ENCODE measurements around the gene VWF. TPM values are rescaled to one million over a fixed set of nuclear protein-coding genes. Genes with fewer than 3 reads are reported as not detected.

Gene VWF
- total RNA-seq, 2 donors from 2014 or later, result 20.9 to 63.2 TPM

DNA sequence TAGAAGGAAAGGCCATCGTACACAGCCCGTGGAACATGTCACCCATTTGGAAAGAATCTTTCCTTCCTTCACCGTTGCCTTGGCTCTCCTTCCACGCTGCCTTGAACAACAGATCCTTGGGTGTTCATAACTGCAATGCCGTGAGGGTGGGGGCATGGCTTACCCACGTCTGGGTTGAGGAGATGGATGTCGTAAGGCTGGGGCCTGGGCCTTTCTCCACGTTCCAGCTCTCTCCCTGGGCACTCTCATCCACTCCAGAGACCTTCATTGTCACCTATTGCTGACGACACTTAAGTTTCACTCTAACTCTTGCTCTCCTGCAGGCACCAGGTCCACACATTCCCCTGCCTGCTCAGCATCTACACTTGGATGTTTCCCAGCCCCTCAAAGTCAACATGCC lies 198.8 kb downstream of the VWF start:
- no peaks in the 10 kb centered on the region for H3K27me3 ChIP-seq
- H3K27ac ChIP-seq, result no peak overlapping the region
- no peaks in the 10 kb centered on the region for H3K36me3 ChIP-seq
- TF ChIP-seq, protein P1, sequence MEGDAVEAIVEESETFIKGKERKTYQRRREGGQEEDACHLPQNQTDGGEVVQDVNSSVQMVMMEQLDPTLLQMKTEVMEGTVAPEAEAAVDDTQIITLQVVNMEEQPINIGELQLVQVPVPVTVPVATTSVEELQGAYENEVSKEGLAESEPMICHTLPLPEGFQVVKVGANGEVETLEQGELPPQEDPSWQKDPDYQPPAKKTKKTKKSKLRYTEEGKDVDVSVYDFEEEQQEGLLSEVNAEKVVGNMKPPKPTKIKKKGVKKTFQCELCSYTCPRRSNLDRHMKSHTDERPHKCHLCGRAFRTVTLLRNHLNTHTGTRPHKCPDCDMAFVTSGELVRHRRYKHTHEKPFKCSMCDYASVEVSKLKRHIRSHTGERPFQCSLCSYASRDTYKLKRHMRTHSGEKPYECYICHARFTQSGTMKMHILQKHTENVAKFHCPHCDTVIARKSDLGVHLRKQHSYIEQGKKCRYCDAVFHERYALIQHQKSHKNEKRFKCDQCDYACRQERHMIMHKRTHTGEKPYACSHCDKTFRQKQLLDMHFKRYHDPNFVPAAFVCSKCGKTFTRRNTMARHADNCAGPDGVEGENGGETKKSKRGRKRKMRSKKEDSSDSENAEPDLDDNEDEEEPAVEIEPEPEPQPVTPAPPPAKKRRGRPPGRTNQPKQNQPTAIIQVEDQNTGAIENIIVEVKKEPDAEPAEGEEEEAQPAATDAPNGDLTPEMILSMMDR (IDR thresholded peaks at IDR 0.05), result no peak
- no peak overlapping the region for H3K4me3 ChIP-seq
- no peak for DNase-seq
- H3K9ac ChIP-seq (ENCODE audit: low read depth in 2 of 2, low read length in 2 of 2), result no peak overlapping the region
- H3K4me1 ChIP-seq, result no peaks in the 10 kb centered on the region
- intact Hi-C loops (cut with DNase I), result no loop called here
- no peaks in the 10 kb centered on the region for H3K9me3 ChIP-seq

DNA sequence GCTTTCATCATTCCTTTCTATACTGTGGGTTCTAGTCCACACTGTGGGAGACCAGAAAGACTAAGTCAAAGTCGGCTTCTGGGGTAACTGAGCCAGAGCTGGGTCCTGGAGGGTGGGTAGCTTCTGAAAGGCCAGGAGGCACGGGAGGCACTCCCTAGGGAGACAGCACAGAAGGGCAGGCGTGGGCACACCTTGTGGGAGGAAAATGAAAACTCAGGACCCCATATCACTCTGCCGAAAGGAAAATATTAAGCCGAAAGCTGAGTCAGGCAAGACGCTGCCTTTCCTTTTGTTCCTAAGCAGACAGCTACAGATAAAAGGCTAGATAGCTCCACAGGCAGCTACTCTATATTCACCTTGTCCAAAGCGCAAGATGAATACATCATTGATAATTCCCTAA lies 200.1 kb downstream of the VWF start:
- Histone ChIP-seq H3K36me3 (no peaks in the 10 kb centered on the region), H3K9ac (ENCODE audit: low read depth in 2 of 2, low read length in 2 of 2) (no peak overlapping the region), H3K27me3 (no peaks in the 10 kb centered on the region), H3K4me1 (no peaks in the 10 kb centered on the region), H3K27ac (no peak overlapping the region), H3K9me3 (no peaks in the 10 kb centered on the region), H3K4me3 (no peak overlapping the region)
- TF ChIP-seq, protein P1 (IDR thresholded peaks at IDR 0.05), result no peak
- intact Hi-C loops (cut with DNase I), result no loop called here
- DNase-seq, result no peak

DNA sequence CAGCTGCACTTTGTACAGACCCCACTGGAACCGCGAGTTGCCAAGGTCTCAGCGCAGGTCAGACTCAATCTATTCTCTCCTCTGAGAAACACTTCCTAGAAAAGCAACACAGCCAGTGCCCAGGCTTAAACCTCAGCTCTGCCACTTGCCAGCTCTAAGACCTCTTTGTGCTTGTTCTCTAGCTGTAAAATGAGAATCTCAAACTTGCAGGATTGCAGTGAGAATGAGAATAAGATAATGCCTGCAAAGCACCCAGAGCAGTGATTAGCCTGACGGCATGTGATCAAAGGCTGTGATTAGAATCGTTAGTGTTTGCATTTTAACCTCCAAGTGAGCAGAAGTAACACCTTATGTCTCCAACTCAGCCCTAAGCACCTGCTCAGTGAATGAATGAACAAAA lies 200.7 kb downstream of the VWF start:
- TF ChIP-seq, protein P1 (IDR thresholded peaks at IDR 0.05), result no peak
- intact Hi-C loops (cut with DNase I), result no loop called here
- no peak for DNase-seq
- no peaks in the 10 kb centered on the region for H3K4me1 ChIP-seq
- H3K9me3 ChIP-seq, result no peaks in the 10 kb centered on the region
- H3K27ac ChIP-seq, result no peak overlapping the region
- H3K9ac ChIP-seq (ENCODE audit: low read depth in 2 of 2, low read length in 2 of 2), result no peak overlapping the region
- no peaks in the 10 kb centered on the region for H3K36me3 ChIP-seq
- H3K27me3 ChIP-seq, result no peaks in the 10 kb centered on the region
- H3K4me3 ChIP-seq, result no peak overlapping the region

DNA sequence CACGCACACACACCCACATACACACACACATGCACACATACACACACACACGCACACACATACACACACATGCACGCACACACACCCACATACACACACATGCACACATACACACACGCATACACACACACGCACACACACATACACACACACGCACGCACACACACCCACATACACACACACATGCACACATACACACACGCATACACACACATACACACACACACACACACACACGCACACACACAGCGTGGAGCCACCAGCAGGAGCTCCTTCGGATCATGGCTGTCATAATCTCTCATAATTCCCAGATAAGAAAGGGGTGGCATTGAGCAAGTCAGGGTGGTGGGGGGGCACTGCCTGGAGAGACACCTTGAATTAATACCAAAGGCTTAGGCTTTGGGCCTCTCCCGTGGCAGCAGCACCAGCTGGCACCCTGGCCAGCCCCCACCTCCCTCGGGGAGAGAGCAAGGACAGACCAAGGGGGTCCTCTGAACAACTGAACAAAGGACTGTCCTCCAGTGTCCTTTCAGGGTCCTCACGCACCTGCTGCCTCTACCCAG lies 201.3 kb downstream of the VWF start:
- TF ChIP-seq, protein P1 (IDR thresholded peaks at IDR 0.05), result no peak
- H3K4me1 ChIP-seq, result no peaks in the 10 kb centered on the region
- intact Hi-C loops (cut with DNase I), result no loop called here

DNA sequence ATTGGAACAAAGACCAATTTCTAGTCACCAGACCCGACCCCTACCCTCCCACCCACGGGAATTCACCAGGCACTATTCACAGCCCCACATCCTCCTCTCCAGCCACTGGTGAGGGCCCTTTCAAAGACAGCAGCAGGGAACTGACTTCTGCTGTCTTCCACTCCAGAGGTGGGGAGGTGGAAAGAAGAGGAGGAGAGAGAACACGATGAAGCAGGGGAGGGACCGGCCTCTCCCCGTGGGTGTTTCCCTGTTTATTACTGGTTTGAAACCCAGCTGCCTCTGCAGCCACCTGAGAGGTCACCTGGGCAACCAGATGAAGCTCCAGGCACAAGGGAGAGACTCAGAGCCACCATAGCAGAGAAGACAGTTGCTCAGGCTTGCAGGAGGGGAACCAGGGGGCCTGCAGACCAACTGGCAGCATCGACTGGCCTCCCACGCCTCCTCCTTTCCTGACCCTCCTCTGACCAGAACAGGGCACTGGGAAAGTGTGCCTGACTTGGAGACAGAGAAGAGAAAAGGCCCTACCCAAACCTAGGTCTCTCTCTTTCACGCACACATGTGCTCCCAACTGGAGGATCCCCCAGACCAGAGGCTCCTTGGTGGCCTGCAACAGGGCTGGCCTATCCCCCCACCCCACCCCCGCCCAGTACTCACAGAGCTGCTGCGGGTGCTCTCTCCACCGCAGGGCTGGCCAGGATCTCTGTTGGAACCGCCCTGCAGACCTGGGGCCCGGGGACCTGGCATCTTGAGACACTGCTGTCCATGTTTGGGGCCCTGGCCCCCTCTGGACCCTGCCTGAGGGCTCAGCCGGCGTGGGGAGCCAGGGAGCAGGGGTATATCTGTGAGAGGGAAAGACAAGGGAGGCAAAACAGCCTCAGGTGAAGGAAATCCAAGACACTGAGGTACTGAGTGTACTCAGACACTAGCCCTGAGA lies 202.2 kb downstream of the VWF start:
- Histone ChIP-seq H3K36me3 (no peaks in the 10 kb centered on the region), H3K4me3 (no peak overlapping the region), H3K4me1 (no peaks in the 10 kb centered on the region), H3K27me3 (no peaks in the 10 kb centered on the region), H3K9me3 (no peaks in the 10 kb centered on the region), H3K27ac (no peak overlapping the region), H3K9ac (ENCODE audit: low read depth in 2 of 2, low read length in 2 of 2) (no peak overlapping the region)
- intact Hi-C loops (cut with DNase I), result no loop called here
- TF ChIP-seq, protein P1 (IDR thresholded peaks at IDR 0.05), result no peak
- no peak for DNase-seq

More for the DNA sequence above, 201.3 kb downstream of the VWF start:
- H3K4me3 ChIP-seq, result no peak overlapping the region
- H3K9me3 ChIP-seq, result no peaks in the 10 kb centered on the region
- DNase-seq, result no peak
- H3K9ac ChIP-seq (ENCODE audit: low read depth in 2 of 2, low read length in 2 of 2), result no peak overlapping the region
- no peak overlapping the region for H3K27ac ChIP-seq
- H3K27me3 ChIP-seq, result no peaks in the 10 kb centered on the region
- no peaks in the 10 kb centered on the region for H3K36me3 ChIP-seq

Data from colonic mucosa (tissue), 4 donors.